SK-N-MC (cell line): ENCODE data around the gene GSTA5.

Source experiments
- EZH2 ChIP-seq: fragments of 200-600 bp; sonication (generic); IDR thresholded peaks from one replicate; pipeline ENCODE4 v1.6.1; 2017; ENCODE audit warnings: antibody characterized with exemption
- POLR2AphosphoS5 ChIP-seq: IDR thresholded peaks from 2 replicates; pipeline ENCODE4 v1.6.1; 2012; ENCODE audit warnings: mild to moderate bottlenecking, low read depth, low read length, borderline replicate concordance

DNA sequence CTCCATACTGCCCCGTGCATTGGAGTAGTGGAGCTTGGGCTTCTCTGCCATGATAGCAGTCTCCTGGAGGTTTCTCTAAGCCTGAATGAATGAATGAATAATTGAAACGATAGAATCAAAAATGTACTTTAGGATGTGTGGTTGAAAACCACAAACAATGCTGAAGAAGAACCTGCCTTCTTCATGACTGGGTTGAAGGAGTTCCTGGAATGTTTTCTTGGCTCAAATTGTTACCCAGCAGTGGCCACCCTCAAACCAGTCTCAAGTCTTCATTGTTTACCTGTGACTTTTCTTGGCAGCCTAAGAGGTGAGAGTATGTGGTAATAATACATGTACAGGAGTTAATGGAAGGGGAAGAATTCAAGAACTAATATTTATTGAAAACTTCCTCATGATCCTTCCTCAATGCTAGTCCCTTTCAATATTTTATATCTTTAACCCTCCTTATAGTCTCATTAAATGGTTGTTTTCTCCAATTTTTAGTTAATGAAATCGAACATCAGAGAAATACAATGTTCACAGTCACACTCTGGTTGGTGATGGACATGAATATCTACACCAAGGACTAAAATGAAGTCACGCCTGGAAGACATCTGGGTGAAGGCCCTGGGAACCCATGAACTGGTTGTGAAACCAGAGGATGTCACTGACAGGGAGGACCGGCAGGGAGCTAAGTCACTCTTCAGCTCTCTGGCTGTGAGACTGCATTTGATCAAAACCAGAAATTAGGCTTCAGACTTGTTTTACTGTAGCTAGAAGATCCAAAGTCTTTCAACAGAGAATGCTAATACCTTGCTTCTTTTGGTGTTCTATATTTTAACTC lies at the start of gene GSTA5:
- no peak for TF ChIP-seq EZH2
- TF ChIP-seq POLR2AphosphoS5, result no peak
